GM19467 (cell line): ENCODE results near the gene IGLL5.
"Not testable (repeated sequence)": the region's sequence is repeated elsewhere in the genome, so short reads cannot be mapped to it uniquely, and the experiment has no call there.

Experiments used
- ATAC-seq: cut with Tn5 transposase; IDR thresholded peaks from one replicate; pipeline ENCODE4 v1.9.1; 2021; ENCODE audit warnings: mild to moderate bottlenecking, moderate library complexity; ENCODE audit not compliant: unreplicated experiment

Gene IGLL5

DNA sequence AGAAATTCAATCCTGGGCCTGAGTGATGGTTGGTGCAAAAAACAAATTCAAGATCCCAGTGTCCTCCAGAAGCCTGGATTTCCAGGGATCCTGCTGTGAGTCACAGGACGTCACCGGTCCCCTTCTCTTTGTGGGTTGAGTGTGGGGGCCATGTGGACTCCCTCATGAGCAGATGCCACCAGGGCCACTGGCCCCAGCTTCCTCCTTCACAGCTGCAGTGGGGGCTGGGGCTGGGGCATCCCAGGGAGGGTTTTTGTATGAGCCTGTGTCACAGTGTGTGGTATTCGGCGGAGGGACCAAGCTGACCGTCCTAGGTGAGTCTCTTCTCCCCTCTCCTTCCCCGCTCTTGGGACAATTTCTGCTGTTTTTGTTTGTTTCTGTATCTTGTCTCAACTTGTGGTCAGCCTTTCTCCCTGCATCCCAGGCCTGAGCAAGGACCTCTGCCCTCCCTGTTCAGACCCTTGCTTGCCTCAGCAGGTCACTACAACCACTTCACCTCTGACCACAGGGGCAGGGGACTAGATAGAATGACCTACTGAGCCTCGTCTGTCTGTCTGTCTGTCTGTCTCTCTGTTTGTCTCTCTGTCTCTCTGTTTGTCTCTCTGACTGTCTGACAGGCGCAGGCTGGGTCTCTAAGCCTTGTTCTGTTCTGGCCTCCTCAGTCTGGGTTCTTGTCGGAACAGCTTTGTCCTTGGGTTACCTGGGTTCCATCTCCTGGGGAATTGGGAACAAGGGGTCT, 11.9 kb downstream of the IGLL5 start:
- not testable (repeated sequence) for ATAC-seq

DNA sequence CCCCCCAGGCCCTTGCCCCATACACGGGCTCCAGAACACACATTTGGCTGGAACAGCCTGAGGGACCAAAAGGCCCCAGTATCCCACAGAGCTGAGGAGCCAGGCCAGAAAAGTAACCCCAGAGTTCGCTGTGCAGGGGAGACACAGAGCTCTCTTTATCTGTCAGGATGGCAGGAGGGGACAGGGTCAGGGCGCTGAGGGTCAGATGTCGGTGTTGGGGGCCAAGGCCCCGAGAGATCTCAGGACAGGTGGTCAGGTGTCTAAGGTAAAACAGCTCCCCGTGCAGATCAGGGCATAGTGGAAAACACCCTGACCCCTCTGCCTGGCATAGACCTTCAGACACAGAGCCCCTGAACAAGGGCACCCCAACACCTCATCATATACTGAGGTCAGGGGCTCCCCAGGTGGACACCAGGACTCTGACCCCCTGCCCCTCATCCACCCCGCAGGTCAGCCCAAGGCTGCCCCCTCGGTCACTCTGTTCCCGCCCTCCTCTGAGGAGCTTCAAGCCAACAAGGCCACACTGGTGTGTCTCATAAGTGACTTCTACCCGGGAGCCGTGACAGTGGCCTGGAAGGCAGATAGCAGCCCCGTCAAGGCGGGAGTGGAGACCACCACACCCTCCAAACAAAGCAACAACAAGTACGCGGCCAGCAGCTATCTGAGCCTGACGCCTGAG, 13.1 kb downstream of the IGLL5 start:
- not testable (repeated sequence) for ATAC-seq

DNA sequence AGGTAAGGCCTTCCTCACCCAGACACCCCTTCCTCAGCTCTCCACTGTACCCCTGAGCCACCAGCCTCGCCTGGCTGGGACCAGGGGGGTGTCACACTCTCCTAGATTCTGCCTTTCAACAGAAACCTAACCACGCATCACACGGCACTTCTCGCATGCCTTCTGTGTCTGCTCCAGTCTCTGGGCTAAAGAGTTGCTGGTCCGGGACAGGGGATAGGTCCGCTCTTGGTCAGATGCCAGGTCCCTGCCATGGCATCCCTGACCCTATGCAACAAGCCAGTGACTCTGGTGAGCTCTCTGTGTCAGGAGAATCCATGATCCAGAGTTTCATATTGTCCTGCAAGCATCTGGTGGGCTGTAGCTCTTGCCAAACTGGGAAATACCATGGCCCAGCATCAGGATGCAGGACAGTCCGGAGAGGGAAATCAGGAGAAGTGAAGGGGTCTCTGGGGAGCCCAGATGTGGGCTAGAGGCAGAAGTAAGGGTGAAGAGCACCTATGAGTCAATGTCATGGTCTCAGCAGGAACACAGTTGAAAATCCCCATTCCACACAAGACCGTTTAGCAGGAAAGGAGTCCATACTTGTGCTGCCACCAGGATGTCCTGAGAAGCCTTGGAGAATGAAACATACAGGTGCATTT, 14.1 kb downstream of the IGLL5 start:
- no peak for ATAC-seq

- ATAC-seq = no peak
Observed at GRCh38 chr22:22902247-22903001, 14.8 kb downstream of the IGLL5 start.

GRCh38 chr22:22903355-22903777, 15.8 kb downstream of the IGLL5 start:
- ATAC-seq = no peak

GRCh38 chr22:22903781-22904192, 16.2 kb downstream of the IGLL5 start:
- ATAC-seq = not testable (repeated sequence)

GRCh38 chr22:22904736-22905135, 17.1 kb downstream of the IGLL5 start:
- not testable (repeated sequence) for ATAC-seq

DNA sequence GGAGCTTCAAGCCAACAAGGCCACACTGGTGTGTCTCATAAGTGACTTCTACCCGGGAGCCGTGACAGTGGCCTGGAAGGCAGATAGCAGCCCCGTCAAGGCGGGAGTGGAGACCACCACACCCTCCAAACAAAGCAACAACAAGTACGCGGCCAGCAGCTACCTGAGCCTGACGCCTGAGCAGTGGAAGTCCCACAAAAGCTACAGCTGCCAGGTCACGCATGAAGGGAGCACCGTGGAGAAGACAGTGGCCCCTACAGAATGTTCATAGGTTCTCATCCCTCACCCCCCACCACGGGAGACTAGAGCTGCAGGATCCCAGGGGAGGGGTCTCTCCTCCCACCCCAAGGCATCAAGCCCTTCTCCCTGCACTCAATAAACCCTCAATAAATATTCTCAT, 18.8 kb downstream of the IGLL5 start:
- not testable (repeated sequence) for ATAC-seq

DNA sequence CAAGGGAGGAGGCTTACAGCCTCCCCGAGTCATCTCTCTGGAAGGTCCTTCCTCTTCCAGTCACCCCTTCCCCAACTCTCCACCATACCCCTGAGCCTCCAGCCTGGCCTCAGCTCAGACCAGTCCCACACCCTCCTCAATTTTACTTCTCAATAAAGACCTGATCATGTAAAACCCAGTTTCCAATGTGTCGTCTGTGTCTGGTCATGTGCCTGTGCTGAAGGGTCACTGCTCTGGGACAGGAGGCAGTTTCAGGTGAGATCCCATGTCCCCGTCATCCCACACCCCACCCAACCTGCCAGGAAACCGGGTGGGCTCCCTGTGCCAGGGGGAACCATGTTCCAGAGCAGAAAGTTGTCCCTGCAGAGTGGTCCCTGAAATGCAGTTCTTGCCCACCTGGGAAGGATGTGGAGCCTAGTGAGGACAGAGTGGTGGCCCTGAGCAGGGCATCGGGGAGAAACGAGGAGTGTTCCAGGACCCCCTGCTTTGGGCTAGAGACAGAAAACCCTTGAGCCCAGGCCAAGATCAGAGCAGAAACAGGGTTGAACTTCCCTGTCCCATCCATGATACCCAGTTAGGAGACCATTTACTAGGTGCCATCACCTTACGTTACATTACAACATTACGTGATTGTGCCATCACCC, 19.4 kb downstream of the IGLL5 start:
- no peak for ATAC-seq

GRCh38 chr22:22907551-22908494, 20.2 kb downstream of the IGLL5 start:
- ATAC-seq = no peak

GRCh38 chr22:22908495-22908861, 20.9 kb downstream of the IGLL5 start:
- no peak for ATAC-seq

- no peak for ATAC-seq
Observed at GRCh38 chr22:22908941-22909604, 21.5 kb downstream of the IGLL5 start.

DNA sequence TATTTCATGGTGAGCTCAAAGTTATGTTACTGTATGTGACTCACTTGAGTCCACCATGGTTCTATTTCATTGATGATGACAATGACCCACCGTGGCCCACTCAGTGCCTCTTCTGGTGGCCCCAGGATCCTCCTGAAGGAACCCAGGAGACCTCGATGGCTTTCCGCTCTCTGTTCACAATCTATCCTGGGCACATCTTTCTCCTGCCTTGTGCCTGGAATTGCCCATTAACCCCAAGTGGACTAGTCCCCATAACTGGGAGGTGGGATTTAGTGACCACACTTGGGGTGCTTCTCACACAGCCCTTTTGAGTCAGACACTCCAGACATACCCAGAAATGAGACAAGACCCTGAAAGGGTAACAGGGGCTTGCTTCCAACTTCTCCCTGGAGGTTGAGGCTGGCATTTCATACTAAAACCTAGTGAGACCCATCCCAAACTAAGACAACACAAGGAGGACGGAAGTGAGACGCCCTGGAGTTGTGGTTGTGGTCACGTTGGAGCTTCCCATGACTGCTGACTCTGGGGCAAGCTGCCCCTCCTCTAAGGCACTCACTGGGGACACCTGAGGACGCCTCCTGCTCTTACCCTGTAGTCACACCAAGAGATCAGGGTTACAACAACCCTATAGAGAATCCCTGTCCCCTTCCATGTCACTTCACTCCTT, 22.1 kb downstream of the IGLL5 start:
- no peak for ATAC-seq

DNA sequence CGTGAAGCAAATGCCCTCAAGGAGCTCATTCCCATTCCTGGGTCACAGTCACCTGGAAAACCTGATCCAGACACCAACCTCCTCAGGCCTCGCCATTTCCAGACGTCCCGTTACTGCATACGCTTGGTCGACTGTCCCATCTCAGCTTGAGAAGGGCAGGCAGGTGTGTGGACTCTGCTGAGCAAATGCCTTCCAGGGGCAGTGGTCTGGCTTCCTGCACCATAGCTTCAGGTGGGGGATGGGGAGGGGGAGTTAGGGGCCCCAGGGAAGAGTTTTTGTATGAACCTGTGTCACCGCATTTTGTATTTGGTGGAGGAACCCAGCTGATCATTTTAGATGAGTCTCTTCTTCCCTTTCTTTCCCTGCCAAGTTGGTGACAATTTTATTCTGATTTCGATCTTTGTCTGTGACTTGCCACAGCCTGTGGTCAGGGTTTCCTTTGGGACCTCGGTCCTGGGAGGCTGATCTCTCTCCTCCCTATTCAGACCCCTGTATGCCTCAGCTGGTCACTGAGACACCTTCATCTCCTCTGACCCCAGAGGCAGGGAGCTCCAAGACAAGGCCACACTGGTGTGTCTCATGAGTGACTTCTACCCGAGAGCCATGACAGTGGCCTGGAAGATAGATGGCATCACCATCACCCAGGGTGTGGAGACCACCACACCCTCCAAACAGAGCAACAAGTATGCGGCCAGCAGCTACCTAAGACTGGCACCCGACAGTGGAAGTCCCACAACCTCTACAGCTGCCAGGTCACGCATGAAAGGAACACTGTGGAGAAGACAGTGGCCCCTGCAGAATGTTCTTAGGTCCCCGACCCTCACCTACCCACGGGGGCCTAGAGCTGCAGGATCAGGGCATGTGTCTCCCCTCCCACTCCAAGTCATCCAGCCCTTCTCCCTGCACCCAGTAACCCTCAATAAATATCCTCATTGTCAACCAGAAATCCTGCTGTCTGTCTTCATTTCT, 22.9 kb downstream of the IGLL5 start:
- no peak for ATAC-seq

GRCh38 chr22:22911327-22912134, 23.9 kb downstream of the IGLL5 start:
- ATAC-seq = no peak

- no peak for ATAC-seq
Observed at GRCh38 chr22:22912135-22912987, 24.7 kb downstream of the IGLL5 start.
